CD14-positive monocyte (primary cell): ENCODE results near the gene CAMTA1. TPM values are rescaled to one million over a fixed set of nuclear protein-coding genes. Genes with fewer than 3 reads are reported as not detected.

Source experiments
- DNase-seq, 3 donors: peaks; one replicate each; pipeline ENCODE4 v3.0.0-alpha.2; 2011 to 2022
- H2AFZ ChIP-seq: 2 replicates; pipeline ENCODE4 v1.6.0; 2012; ENCODE audit warnings: mild to moderate bottlenecking, low read depth, low read length, inconsistent platforms; ENCODE audit not compliant: insufficient read depth, poor library complexity, severe bottlenecking
- H3K27ac ChIP-seq, 2 donors: 1 replicate in 1 of 2; 2 replicates in 1 of 2; pipeline ENCODE4 v1.5.1; 2012 to 2013; ENCODE audit warnings: low read length in 2 of 2, control low read depth in 1 of 2, inconsistent platforms in 1 of 2, low read depth in 1 of 2, mild to moderate bottlenecking in 1 of 2
- H3K27me3 ChIP-seq, 2 donors: one replicate each; pipeline versions ENCODE4 v1.6.0 to v1.6.1; 2011 to 2013; ENCODE audit warnings: low read length in 2 of 2; ENCODE audit not compliant: control insufficient read depth in 2 of 2, insufficient read depth in 2 of 2
- H3K36me3 ChIP-seq, 2 donors: replicated peaks in 1 of 2; 1 replicate in 1 of 2; 2 replicates in 1 of 2; pipeline versions ENCODE4 v1.5.1 to v1.6.1; 2012 to 2013; ENCODE audit warnings: low read length in 2 of 2, control low read depth in 1 of 2, inconsistent platforms in 1 of 2, mild to moderate bottlenecking in 1 of 2; ENCODE audit not compliant: insufficient read depth in 2 of 2, control insufficient read depth in 1 of 2
- H3K4me1 ChIP-seq, 2 donors: 1 replicate in 1 of 2; 2 replicates in 1 of 2; pipeline versions ENCODE4 v1.5.1 to v1.6.1; 2012 to 2013; ENCODE audit warnings: low read length in 2 of 2, control low read depth in 1 of 2, inconsistent platforms in 1 of 2, mild to moderate bottlenecking in 1 of 2, moderate library complexity in 1 of 2; ENCODE audit not compliant: insufficient read depth in 2 of 2, control insufficient read depth in 1 of 2
- H3K4me2 ChIP-seq: replicated peaks from 2 replicates; pipeline ENCODE3; 2012; ENCODE audit warnings: low read length, moderate library complexity, mild to moderate bottlenecking; ENCODE audit not compliant: poor library complexity, severe bottlenecking; ENCODE audit errors: extremely low read depth
- H3K4me3 ChIP-seq, 3 experiments: fragments of 200-600 bp in 1 of 3; sonication (generic) in 1 of 3; replicated peaks in 1 of 3; 1 replicate in 2 of 3; 2 replicates in 1 of 3; pipeline ENCODE4 v1.5.1; 2011 to 2013; ENCODE audit warnings: low read length in 3 of 3, mild to moderate bottlenecking in 3 of 3, control low read depth in 2 of 3, low read depth in 2 of 3, inconsistent platforms in 1 of 3, moderate library complexity in 1 of 3
- H3K79me2 ChIP-seq: 2 replicates; pipeline ENCODE4 v1.6.0; 2012; ENCODE audit warnings: mild to moderate bottlenecking, control low read depth, inconsistent platforms, low read length, moderate library complexity; ENCODE audit not compliant: insufficient read depth
- H3K9ac ChIP-seq: 2 replicates; pipeline ENCODE4 v1.6.0; 2017; ENCODE audit warnings: low read length, mild to moderate bottlenecking; ENCODE audit not compliant: insufficient read depth, poor library complexity, severe bottlenecking
- H3K9me3 ChIP-seq, 2 donors: replicated peaks in 1 of 2; 1 replicate in 1 of 2; 2 replicates in 1 of 2; pipeline versions ENCODE4 v1.5.1 to v1.6.1; 2012 to 2013; ENCODE audit warnings: low read length in 2 of 2, control low read depth in 1 of 2; ENCODE audit not compliant: control insufficient read depth in 1 of 2, insufficient read depth in 1 of 2
- H4K20me1 ChIP-seq: 2 replicates; pipeline ENCODE4 v1.6.0; 2012; ENCODE audit warnings: mild to moderate bottlenecking, low read length, control low read depth, moderate library complexity; ENCODE audit not compliant: insufficient read depth
- H3K27ac Mint-ChIP-seq, 7 donors: one replicate each; pipeline ENCODE4 v1.8.0; 2020; ENCODE audit warnings: mild to moderate bottlenecking in 7 of 7, mixed read lengths in 7 of 7, moderate library complexity in 6 of 7, inconsistent platforms in 2 of 7
- H3K27me3 Mint-ChIP-seq, 3 donors: one replicate each; pipeline ENCODE4 v1.8.0; 2021 to 2022; ENCODE audit warnings: low read depth in 3 of 3, mild to moderate bottlenecking in 3 of 3, mixed read lengths in 3 of 3, moderate library complexity in 3 of 3, inconsistent platforms in 1 of 3
- H3K36me3 Mint-ChIP-seq, 2 donors: one replicate each; pipeline ENCODE4 v1.8.0; 2020; ENCODE audit warnings: mixed read lengths in 2 of 2, inconsistent platforms in 1 of 2, mild to moderate bottlenecking in 1 of 2
- H3K4me1 Mint-ChIP-seq: one replicate; pipeline ENCODE4 v1.8.0; 2020; ENCODE audit warnings: mild to moderate bottlenecking, mixed read lengths
- H3K4me3 Mint-ChIP-seq, 2 donors: one replicate each; pipeline ENCODE4 v1.8.0; 2020; ENCODE audit warnings: mild to moderate bottlenecking in 2 of 2, mixed read lengths in 2 of 2, moderate library complexity in 1 of 2
- H3K9me3 Mint-ChIP-seq, 7 donors: one replicate each; pipeline ENCODE4 v1.8.0; 2020 to 2022; ENCODE audit warnings: mixed read lengths in 7 of 7, mild to moderate bottlenecking in 6 of 7, moderate library complexity in 6 of 7, inconsistent platforms in 2 of 7
- WGBS: methylation state at CpG from one replicate; pipeline ENCODE4 v1.1.5; 2013; ENCODE audit warnings: missing lambda C conversion rate; ENCODE audit not compliant: insufficient coverage; 5-methylcytosine and 5-hydroxymethylcytosine counted together
- intact Hi-C, 2 donors: fragments of 100-400 bp; cut with micrococcal nuclease; formaldehyde crosslinking; loops; one replicate each; pipeline versions ENCODE4 v1.15.0 to v1.15.1; 2023
- polyA plus RNA-seq, 3 donors: library from polyadenylated mRNA; depleted of rRNA in 1 of 3; unstranded in 2 of 3; stranded (reverse) in 1 of 3; fragments of 300-500 nt in 2 of 3; fragments of >200 nt in 1 of 3; fragmentation: Illumina TruSeq in 2 of 3; gene quantifications; 1 replicate in 2 of 3; 2 replicates in 1 of 3; pipeline ENCODE4 v1.2.3, GENCODE V29; 2012 to 2021
- TF ChIP-seq, protein P1 (sequence below): fragments of 200-600 bp; IDR thresholded peaks from one replicate; pipeline ENCODE4 v1.8.0; 2022; ENCODE audit warnings: antibody characterized with exemption, mild to moderate bottlenecking

The CAMTA1 gene
- polyA plus RNA-seq, 3 donors: 52.0 to 89.6 (median 78.3) TPM

GRCh38 chr1:7190261-7190660 lies 405.0 kb downstream of the CAMTA1 start:
- WGBS: no CpG with 5 or more reads among the region's 3 CpGs

DNA sequence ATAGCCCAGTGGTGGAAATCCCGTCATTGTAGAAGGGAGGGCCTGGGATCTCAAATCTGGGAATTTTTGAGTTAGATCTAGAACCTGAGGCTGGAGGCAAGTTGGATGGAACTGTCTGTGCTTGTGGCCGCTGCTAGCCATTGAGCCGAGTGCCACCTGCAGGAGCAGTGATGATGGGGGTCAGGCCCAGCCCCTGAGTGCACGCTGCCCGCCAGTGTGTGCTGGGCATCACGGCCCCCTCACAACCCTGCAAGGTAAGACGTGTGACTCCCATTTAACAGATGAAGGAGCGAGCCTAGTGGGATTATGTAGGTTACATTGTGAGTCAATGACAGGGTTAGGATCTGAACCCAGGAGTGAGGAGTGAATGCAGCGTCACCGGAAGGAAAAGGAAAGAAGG lies 407.2 kb downstream of the CAMTA1 start:
- no peak overlapping the region for H3K27ac Mint-ChIP-seq
- TF ChIP-seq, protein P1, sequence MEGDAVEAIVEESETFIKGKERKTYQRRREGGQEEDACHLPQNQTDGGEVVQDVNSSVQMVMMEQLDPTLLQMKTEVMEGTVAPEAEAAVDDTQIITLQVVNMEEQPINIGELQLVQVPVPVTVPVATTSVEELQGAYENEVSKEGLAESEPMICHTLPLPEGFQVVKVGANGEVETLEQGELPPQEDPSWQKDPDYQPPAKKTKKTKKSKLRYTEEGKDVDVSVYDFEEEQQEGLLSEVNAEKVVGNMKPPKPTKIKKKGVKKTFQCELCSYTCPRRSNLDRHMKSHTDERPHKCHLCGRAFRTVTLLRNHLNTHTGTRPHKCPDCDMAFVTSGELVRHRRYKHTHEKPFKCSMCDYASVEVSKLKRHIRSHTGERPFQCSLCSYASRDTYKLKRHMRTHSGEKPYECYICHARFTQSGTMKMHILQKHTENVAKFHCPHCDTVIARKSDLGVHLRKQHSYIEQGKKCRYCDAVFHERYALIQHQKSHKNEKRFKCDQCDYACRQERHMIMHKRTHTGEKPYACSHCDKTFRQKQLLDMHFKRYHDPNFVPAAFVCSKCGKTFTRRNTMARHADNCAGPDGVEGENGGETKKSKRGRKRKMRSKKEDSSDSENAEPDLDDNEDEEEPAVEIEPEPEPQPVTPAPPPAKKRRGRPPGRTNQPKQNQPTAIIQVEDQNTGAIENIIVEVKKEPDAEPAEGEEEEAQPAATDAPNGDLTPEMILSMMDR: no peak
- intact Hi-C loops: no loop called here
- H3K4me3 Mint-ChIP-seq: no peak overlapping the region
- H3K27ac ChIP-seq: no peak overlapping the region
- DNase-seq: no peak
- H3K36me3 Mint-ChIP-seq: no peaks in the 10 kb centered on the region
- no peak overlapping the region for H2AFZ ChIP-seq
- no peaks in the 10 kb centered on the region for H3K36me3 ChIP-seq
- H3K4me1 Mint-ChIP-seq: no peaks in the 10 kb centered on the region
- peaks cover 0 to 8% (median 3%) of the 10 kb centered on the region in 3 donors for H3K27me3 Mint-ChIP-seq
- H3K79me2 ChIP-seq: no peaks in the 10 kb centered on the region
- peaks cover 0 to 4% (median 0%) of the 10 kb centered on the region in 7 donors for H3K9me3 Mint-ChIP-seq
- no peaks in the 10 kb centered on the region for H3K27me3 ChIP-seq
- H3K9ac ChIP-seq: no peak overlapping the region
- 94% methylated on average over 10 of the region's 10 CpGs for WGBS
- H3K4me2 ChIP-seq: no peak overlapping the region
- no peak overlapping the region for H3K4me3 ChIP-seq
- no peaks in the 10 kb centered on the region for H4K20me1 ChIP-seq
- no peaks in the 10 kb centered on the region for H3K9me3 ChIP-seq
- H3K4me1 ChIP-seq: no peaks in the 10 kb centered on the region

More at GRCh38 chr1:7190261-7190660, 405.0 kb downstream of the CAMTA1 start:
- no peak overlapping the region for H3K4me3 ChIP-seq
- no peaks in the 10 kb centered on the region for H3K36me3 ChIP-seq
- no peak overlapping the region for H3K27ac ChIP-seq
- no peak for DNase-seq
- no peaks in the 10 kb centered on the region for H3K9me3 ChIP-seq
- H3K27me3 ChIP-seq: no peaks in the 10 kb centered on the region
- H3K4me2 ChIP-seq: no peak overlapping the region
- Mint-ChIP-seq H3K36me3 (no peaks in the 10 kb centered on the region), H3K27ac (no peak overlapping the region), H3K9me3 (peaks cover 0 to 4% (median 0%) of the 10 kb centered on the region in 7 donors), H3K4me3 (no peak overlapping the region), H3K27me3 (peaks cover 0 to 11% (median 5%) of the 10 kb centered on the region in 3 donors), H3K4me1 (no peaks in the 10 kb centered on the region)
- H4K20me1 ChIP-seq: no peaks in the 10 kb centered on the region
- no peaks in the 10 kb centered on the region for H3K4me1 ChIP-seq
- H3K9ac ChIP-seq: no peak overlapping the region
- TF ChIP-seq, protein P1: no peak
- H2AFZ ChIP-seq: no peak overlapping the region
- H3K79me2 ChIP-seq: no peaks in the 10 kb centered on the region
- intact Hi-C loops: no loop called here
